HepG2 (cell line): ENCODE data around the gene KCNK7. TPM values are rescaled to one million over a fixed set of nuclear protein-coding genes. Genes with fewer than 3 reads are reported as not detected.
A peak's percentile ranks its signal among the peaks of the same experiment; 100 is the strongest.

Source experiments
- AKAP8 ChIP-seq: sonication (generic); formaldehyde crosslinking; IDR thresholded peaks from 2 replicates; pipeline ENCODE4 v1.5.1; 2020; ENCODE audit warnings: mild to moderate bottlenecking, missing genetic modification reagents
- ETV5 ChIP-seq: IDR thresholded peaks from 2 replicates; pipeline ENCODE4 v1.6.1; 2018; ENCODE audit warnings: missing biosample characterization, missing genetic modification reagents, inconsistent platforms, borderline replicate concordance
- FOXJ3 ChIP-seq: sonication (generic); formaldehyde crosslinking; IDR thresholded peaks from 2 replicates; pipeline ENCODE4 v1.4.0; 2020; ENCODE audit warnings: missing genetic modification reagents, mild to moderate bottlenecking, borderline replicate concordance
- GPN1 ChIP-seq: sonication (generic); formaldehyde crosslinking; IDR thresholded peaks from 2 replicates; pipeline ENCODE4 v1.5.1; 2020; ENCODE audit warnings: missing genetic modification reagents, borderline replicate concordance
- KLF12 ChIP-seq: sonication (generic); formaldehyde crosslinking; IDR thresholded peaks from 2 replicates; pipeline ENCODE4 v1.4.0; 2020; ENCODE audit warnings: missing genetic modification reagents, borderline replicate concordance
- KLF9 ChIP-seq: IDR thresholded peaks from 2 replicates; pipeline ENCODE4 v1.6.1; 2016; ENCODE audit warnings: low read depth
- KMT2A ChIP-seq: sonication (generic); formaldehyde crosslinking; IDR thresholded peaks from 2 replicates; pipeline ENCODE4 v1.4.0; 2020; ENCODE audit warnings: missing genetic modification reagents
- MAZ ChIP-seq, 2 experiments: sonication (generic) in 1 of 2; formaldehyde crosslinking in 1 of 2; IDR thresholded peaks; 2 replicates each; pipeline versions ENCODE4 v1.5.0 to v1.6.1; 2012 to 2020; ENCODE audit warnings: low read depth in 2 of 2, mild to moderate bottlenecking in 2 of 2, borderline replicate concordance in 1 of 2, improper control_type of control experiment in 1 of 2, low read length in 1 of 2, missing genetic modification reagents in 1 of 2, moderate library complexity in 1 of 2
- NR2F6 ChIP-seq, 2 experiments: IDR thresholded peaks; 2 replicates each; pipeline ENCODE4 v1.6.1; 2016; ENCODE audit warnings: antibody characterized with exemption in 1 of 2, mild to moderate bottlenecking in 1 of 2
- PCBP2 ChIP-seq: fragments of 200-400 bp; formaldehyde crosslinking; optimal IDR thresholded peaks from 2 replicates; pipeline ENCODE3; 2018; ENCODE audit warnings: low read length, low read depth; ENCODE audit not compliant: poor library complexity, severe bottlenecking
- RBAK ChIP-seq: sonication (generic); formaldehyde crosslinking; IDR thresholded peaks from 2 replicates; pipeline ENCODE4 v1.5.1; 2020; ENCODE audit warnings: mild to moderate bottlenecking, missing genetic modification reagents
- TAF1 ChIP-seq: sonication (generic); formaldehyde crosslinking; IDR thresholded peaks from 2 replicates; pipeline ENCODE4 v1.4.0; 2020; ENCODE audit warnings: missing genetic modification reagents
- ZFAT ChIP-seq: sonication (generic); formaldehyde crosslinking; conservative IDR thresholded peaks from 2 replicates; pipeline ENCODE4 v1.8.1; 2023; ENCODE audit warnings: missing genetic modification reagents, inconsistent platforms
- ZFY ChIP-seq: sonication (generic); formaldehyde crosslinking; IDR thresholded peaks from 2 replicates; pipeline ENCODE4 v1.4.0; 2020; ENCODE audit warnings: missing genetic modification reagents
- ZNF205 ChIP-seq: IDR thresholded peaks from 2 replicates; pipeline ENCODE4 v1.6.1; 2018; ENCODE audit warnings: missing biosample characterization, missing genetic modification reagents
- ZNF224 ChIP-seq: sonication (generic); formaldehyde crosslinking; IDR thresholded peaks from 2 replicates; pipeline ENCODE4 v1.5.0; 2020; ENCODE audit warnings: mild to moderate bottlenecking, missing genetic modification reagents
- ZNF550 ChIP-seq: sonication (generic); formaldehyde crosslinking; IDR thresholded peaks from 2 replicates; pipeline ENCODE4 v1.4.0; 2020; ENCODE audit warnings: mild to moderate bottlenecking, missing genetic modification reagents, borderline replicate concordance
- ZNF660 ChIP-seq: sonication (generic); formaldehyde crosslinking; IDR thresholded peaks from 2 replicates; pipeline ENCODE4 v1.5.1; 2020; ENCODE audit warnings: mild to moderate bottlenecking, low read depth, missing genetic modification reagents, borderline replicate concordance
- ZNF781 ChIP-seq: sonication (generic); formaldehyde crosslinking; IDR thresholded peaks from 2 replicates; pipeline ENCODE4 v1.5.1; 2020; ENCODE audit warnings: borderline replicate concordance, mild to moderate bottlenecking, missing genetic modification reagents; ENCODE audit errors: not compliant biosample characterization
- polyA plus RNA-seq, 8 experiments: library from polyadenylated mRNA; depleted of rRNA in 3 of 8; stranded (reverse) in 7 of 8; unstranded in 1 of 8; fragments of >200 nt; fragmentation: Illumina TruSeq in 4 of 8; extraction: Trizol in 4 of 8; gene quantifications; 2 replicates each; pipeline versions ENCODE4 v1.2.1 to v1.2.3, GENCODE V29; 2011 to 2016; ENCODE audit warnings: low read depth in 4 of 8, missing spikeins in 1 of 8, mixed read lengths in 1 of 8; ENCODE audit not compliant: insufficient read depth in 1 of 8
- total RNA-seq, 5 experiments: library from RNA; depleted of rRNA; stranded (reverse); fragments of >200 nt; fragmentation: Illumina TruSeq; extraction: Trizol; gene quantifications; 2 replicates each; pipeline ENCODE4 v1.2.3, GENCODE V29; 2016; ENCODE audit warnings: low read depth in 1 of 5
- TF ChIP-seq, protein P1 (sequence below): fragments of 450-650 bp; IDR thresholded peaks from 2 replicates; pipeline ENCODE4 v1.6.1; 2017; ENCODE audit warnings: mild to moderate bottlenecking
- TF ChIP-seq, protein P2 (sequence below): IDR thresholded peaks from 2 replicates; pipeline ENCODE4 v1.6.1; 2018; ENCODE audit warnings: missing genetic modification reagents
- TF ChIP-seq, protein P3 (sequence below): sonication (generic); formaldehyde crosslinking; IDR thresholded peaks from 2 replicates; pipeline ENCODE4 v1.8.1; 2023; ENCODE audit warnings: mild to moderate bottlenecking, moderate library complexity, missing genetic modification reagents

KCNK7 gene
- total and polyA plus RNA-seq, 2 of the 13 experiments (the other 11 are each of a cell fraction or from before 2014, with no cell fraction given) = 0.11 TPM; not detected in 1

DNA sequence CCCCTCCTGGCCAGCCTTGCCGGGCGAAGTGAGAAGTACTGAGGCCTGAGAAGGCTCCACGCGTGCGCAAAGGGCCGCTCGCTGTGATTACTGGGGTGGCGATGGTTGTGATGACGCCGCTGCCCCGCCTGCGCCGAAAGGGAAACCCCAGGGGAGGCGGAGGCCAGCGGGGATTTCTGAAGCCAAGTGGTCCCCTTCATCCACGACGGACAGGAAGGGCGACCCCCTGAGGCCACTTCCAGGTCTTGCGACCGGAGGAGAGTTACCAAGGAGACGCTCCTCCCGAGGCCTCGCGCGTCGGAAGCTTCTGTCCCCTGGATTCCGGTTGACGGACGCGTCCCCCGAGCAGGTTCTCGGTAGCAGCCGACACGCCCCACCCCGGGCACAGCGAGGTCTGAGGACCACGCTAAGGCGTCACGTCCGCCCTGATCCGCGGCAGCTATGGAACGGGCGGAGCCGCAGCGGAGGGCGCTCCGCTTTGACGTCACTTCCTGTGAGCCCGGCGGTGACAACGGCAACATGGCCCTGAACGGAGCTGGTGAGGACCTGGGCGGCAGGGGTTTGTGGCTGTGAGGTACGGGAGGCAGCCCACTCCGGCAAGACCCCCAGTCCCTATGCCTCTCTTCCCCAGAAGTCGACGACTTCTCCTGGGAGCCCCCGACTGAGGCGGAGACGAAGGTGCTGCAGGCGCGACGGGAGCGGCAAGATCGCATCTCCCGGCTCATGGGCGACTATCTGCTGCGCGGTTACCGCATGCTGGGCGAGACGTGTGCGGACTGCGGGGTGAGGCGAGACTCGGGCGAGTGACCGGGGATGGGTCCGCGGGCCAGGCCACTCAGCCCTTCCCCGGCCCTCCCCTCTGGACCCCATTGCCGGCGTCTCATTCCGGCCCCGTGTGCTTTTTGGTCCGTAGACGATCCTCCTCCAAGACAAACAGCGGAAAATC, 25.4 kb downstream of the KCNK7 start, which contains the start of gene ZNRD2 (continued):
- peak; percentile 72; the same call in 1 of the 2 replicates for TF ChIP-seq TAF1 (CRISPR knock-in tag)
- TF ChIP-seq ZNF550 (CRISPR knock-in tag) = no peak
- no peak; the same call in none of the 2 replicates for TF ChIP-seq KLF12 (CRISPR knock-in tag)
- TF ChIP-seq, protein P1, sequence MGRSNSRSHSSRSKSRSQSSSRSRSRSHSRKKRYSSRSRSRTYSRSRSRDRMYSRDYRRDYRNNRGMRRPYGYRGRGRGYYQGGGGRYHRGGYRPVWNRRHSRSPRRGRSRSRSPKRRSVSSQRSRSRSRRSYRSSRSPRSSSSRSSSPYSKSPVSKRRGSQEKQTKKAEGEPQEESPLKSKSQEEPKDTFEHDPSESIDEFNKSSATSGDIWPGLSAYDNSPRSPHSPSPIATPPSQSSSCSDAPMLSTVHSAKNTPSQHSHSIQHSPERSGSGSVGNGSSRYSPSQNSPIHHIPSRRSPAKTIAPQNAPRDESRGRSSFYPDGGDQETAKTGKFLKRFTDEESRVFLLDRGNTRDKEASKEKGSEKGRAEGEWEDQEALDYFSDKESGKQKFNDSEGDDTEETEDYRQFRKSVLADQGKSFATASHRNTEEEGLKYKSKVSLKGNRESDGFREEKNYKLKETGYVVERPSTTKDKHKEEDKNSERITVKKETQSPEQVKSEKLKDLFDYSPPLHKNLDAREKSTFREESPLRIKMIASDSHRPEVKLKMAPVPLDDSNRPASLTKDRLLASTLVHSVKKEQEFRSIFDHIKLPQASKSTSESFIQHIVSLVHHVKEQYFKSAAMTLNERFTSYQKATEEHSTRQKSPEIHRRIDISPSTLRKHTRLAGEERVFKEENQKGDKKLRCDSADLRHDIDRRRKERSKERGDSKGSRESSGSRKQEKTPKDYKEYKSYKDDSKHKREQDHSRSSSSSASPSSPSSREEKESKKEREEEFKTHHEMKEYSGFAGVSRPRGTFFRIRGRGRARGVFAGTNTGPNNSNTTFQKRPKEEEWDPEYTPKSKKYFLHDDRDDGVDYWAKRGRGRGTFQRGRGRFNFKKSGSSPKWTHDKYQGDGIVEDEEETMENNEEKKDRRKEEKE = no peak
- TF ChIP-seq, protein P2, sequence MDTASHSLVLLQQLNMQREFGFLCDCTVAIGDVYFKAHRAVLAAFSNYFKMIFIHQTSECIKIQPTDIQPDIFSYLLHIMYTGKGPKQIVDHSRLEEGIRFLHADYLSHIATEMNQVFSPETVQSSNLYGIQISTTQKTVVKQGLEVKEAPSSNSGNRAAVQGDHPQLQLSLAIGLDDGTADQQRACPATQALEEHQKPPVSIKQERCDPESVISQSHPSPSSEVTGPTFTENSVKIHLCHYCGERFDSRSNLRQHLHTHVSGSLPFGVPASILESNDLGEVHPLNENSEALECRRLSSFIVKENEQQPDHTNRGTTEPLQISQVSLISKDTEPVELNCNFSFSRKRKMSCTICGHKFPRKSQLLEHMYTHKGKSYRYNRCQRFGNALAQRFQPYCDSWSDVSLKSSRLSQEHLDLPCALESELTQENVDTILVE = peak; percentile 100
- no peak; the same call in 1 of the 2 replicates for TF ChIP-seq FOXJ3 (CRISPR knock-in tag)
- TF ChIP-seq ZNF205 (CRISPR knock-in tag) = peak; percentile 87
- TF ChIP-seq NR2F6 (IDR thresholded peaks at IDR 0.05) = no peak
- peak; percentile 66; the same call in 1 of the 2 replicates for TF ChIP-seq NR2F6 (CRISPR knock-in tag; IDR thresholded peaks at IDR 0.05)
- no peak for TF ChIP-seq ZNF660 (CRISPR knock-in tag)
- TF ChIP-seq, protein P3, sequence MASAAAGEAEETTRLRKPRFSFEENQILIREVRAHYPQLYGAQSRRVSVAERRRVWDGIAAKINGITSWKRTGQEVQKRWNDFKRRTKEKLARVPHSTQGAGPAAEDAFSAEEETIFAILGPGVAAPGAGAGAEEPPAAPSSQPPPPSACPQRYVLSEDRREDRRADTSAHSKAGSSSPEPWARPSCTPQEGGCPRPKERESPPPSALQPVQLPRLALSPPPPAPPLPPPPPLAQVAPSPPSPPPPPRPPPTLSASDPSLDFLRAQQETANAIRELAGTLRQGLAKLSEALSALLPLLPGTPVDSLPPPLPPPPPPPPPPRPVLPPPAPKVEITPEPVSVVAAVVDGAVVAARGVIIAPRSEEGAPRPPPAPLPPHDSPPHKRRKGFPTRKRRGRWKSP = 0 out of 2 replicates have a peak, but pooled peaks have one; percentile 80
- TF ChIP-seq ZNF224 (CRISPR knock-in tag) = 0 out of 2 replicates have a peak, but pooled peaks have one; percentile 70
- TF ChIP-seq MAZ (IDR thresholded peaks at IDR 0.05; ENCODE audit: borderline replicate concordance, low read depth, low read length) = peak; percentile 68; the same call in 1 of the 2 replicates
- peak; percentile 81; the same call in 1 of the 2 replicates for TF ChIP-seq MAZ (CRISPR knock-in tag; IDR thresholded peaks at IDR 0.05; ENCODE audit: low read depth)
- peak; percentile 60 for TF ChIP-seq ZNF781 (CRISPR knock-in tag)
- peak; percentile 94 for TF ChIP-seq KLF9 (CRISPR knock-in tag)
- peak; percentile 77; the same call in 1 of the 2 replicates for TF ChIP-seq AKAP8 (CRISPR knock-in tag)
- no peak for TF ChIP-seq GPN1
- peak; percentile 92 for TF ChIP-seq ETV5 (CRISPR knock-in tag)
- TF ChIP-seq RBAK (CRISPR knock-in tag) = peak; percentile 41; the same call in 1 of the 2 replicates
- no peak for TF ChIP-seq PCBP2
- TF ChIP-seq ZFAT (CRISPR knock-in tag) = no peak
- peak; percentile 87 for TF ChIP-seq ZFY (CRISPR knock-in tag)
- TF ChIP-seq KMT2A = peak; percentile 84
